Adrenal gland (tissue), 12 donors: ENCODE results near the gene ZW10. TPM values are rescaled to one million over a fixed set of nuclear protein-coding genes. Genes with fewer than 3 reads are reported as not detected.

ENCODE experiments used
- DNase-seq, 7 donors: peaks; one replicate each; pipeline ENCODE4 v3.0.0-alpha.2; 2019 to 2020
- H3K27ac ChIP-seq, 5 donors: fragments of 200-600 bp; sonication (generic) in 4 of 5; 1 replicate in 3 of 5; 2 replicates in 2 of 5; pipeline versions ENCODE4 v1.5.1 to v1.8.0; 2016 to 2020; ENCODE audit warnings: mild to moderate bottlenecking in 1 of 5
- H3K27me3 ChIP-seq: fragments of 200-600 bp; 2 replicates; pipeline ENCODE4 v1.8.0; 2021
- H3K36me3 ChIP-seq, 2 donors: fragments of 200-600 bp; replicated peaks in 1 of 2; 1 replicate in 1 of 2; 2 replicates in 1 of 2; pipeline versions ENCODE4 v1.5.1 to v1.8.0; 2018 to 2022
- H3K4me1 ChIP-seq, 2 donors: fragments of 200-600 bp; replicated peaks in 1 of 2; 1 replicate in 1 of 2; 2 replicates in 1 of 2; pipeline versions ENCODE4 v1.5.1 to v1.8.0; 2018 to 2021
- H3K4me3 ChIP-seq, 4 donors: fragments of 200-600 bp; sonication (generic) in 3 of 4; one replicate each; pipeline ENCODE4 v1.5.1; 2016 to 2018
- H3K9me3 ChIP-seq, 3 donors: fragments of 200-600 bp; sonication (generic) in 1 of 3; replicated peaks in 1 of 3; 1 replicate in 2 of 3; 2 replicates in 1 of 3; pipeline versions ENCODE4 v1.5.1 to v1.8.0; 2016 to 2021
- CTCF ChIP-seq, 6 experiments: fragments of 450-650 bp in 4 of 6; fragments of 200-600 bp in 2 of 6; sonication (generic) in 1 of 6; IDR thresholded peaks; 1 replicate in 5 of 6; 2 replicates in 1 of 6; pipeline versions ENCODE4 v1.5.1 to v1.8.0; 2016 to 2021; ENCODE audit warnings: antibody characterized with exemption in 6 of 6, mild to moderate bottlenecking in 2 of 6, moderate library complexity in 1 of 6
- POLR2A ChIP-seq, 2 donors: fragments of 450-650 bp; IDR thresholded peaks; one replicate each; pipeline ENCODE4 v1.6.1; 2017; ENCODE audit warnings: antibody characterized with exemption in 2 of 2, mild to moderate bottlenecking in 2 of 2, moderate library complexity in 1 of 2
- whole genome bisulfite sequencing, 4 donors: extraction: QIAGEN DNeasy Blood & Tissue Kit in 2 of 4; methylation state at CpG; one replicate each; pipeline versions ENCODE4 v1.1.5 to v1.1.7; 2013 to 2017; 5-methylcytosine and 5-hydroxymethylcytosine counted together
- intact Hi-C, 2 donors: fragments of 100-400 bp; cut with DNase I; formaldehyde crosslinking; loops; one replicate each; pipeline versions ENCODE4 v1.14.1 to v1.15.0; 2022 to 2023
- polyA plus RNA-seq, 3 donors: library from polyadenylated mRNA; stranded (reverse); fragments of 200-250 nt in 2 of 3; fragments of 350-450 nt in 1 of 3; fragmentation: Illumina TruSeq in 1 of 3; extraction: RNeasy Lipid Tissue Mini Kit (QIAGEN cat#74804) in 1 of 3; gene quantifications; one replicate each; pipeline ENCODE4 v1.2.3, GENCODE V29; 2013 to 2014
- total RNA-seq, 9 donors: library from RNA; depleted of rRNA in 4 of 9; stranded (reverse); fragments of >200 nt in 4 of 9; fragments of 120-200 nt in 1 of 9; fragmentation: NEBNext Ultra II Directional in 1 of 9; extraction: Animal tissue kit (Norgen Biotek cat#: 25700) in 1 of 9; gene quantifications; one replicate each; pipeline versions ENCODE4 v1.1.0 to v1.2.4, GENCODE V29; 2013 to 2023
- donor health status: healthy with polysubstance abuse.
- donor health status: Bipolar disorder and iron deficiency.
- donor health status: DM: yes; HTN: yes; CAD: no.
- donor health status: DM: no; HTN: no; CAD: no.
- donor health status: DM: no; HTN: no; CAD: no.
- donor health status: DM: yes; HTN: yes; CAD: no.

The ZW10 gene
- total and polyA plus RNA-seq, 12 donors: 3.2 to 24.3 (median 11.0) TPM

DNA sequence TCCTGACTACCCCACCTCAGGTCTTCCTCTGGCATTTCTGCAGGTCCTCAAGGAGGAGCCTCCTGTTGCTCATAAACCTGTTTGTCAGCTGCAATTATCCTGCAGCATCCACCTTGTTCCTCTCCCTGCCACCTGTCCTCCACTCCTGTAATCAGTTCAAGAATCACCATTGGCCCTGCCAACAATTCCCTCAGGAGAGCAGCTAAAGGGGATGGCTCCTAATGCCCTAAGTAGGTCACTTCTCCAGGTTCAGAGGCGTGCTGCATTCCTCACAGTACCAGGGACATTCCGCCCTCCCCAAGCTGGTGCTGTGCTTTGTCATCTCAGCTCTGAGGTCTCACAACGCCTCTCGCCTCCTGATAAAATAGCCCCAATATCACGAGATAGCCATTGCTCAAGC lies 8.2 kb upstream of the ZW10 start:
- TF ChIP-seq POLR2A (IDR thresholded peaks at IDR 0.05): no peak
- 65 to 81% (median 75%) methylated on average over 5 of the region's 5 CpGs for WGBS, 4 donors
- H3K4me3 ChIP-seq: no peak overlapping the region
- H3K9me3 ChIP-seq: no peaks in the 10 kb centered on the region
- DNase-seq: no peak
- no peaks in the 10 kb centered on the region for H3K36me3 ChIP-seq
- H3K27ac ChIP-seq: no peak overlapping the region
- H3K4me1 ChIP-seq: no peaks in the 10 kb centered on the region
- H3K27me3 ChIP-seq: no peaks in the 10 kb centered on the region
- intact Hi-C loops: no loop called here

GRCh38 chr11:113779496-113779895 lies 6.0 kb upstream of the ZW10 start, which contains the start of gene CLDN25:
CLDN25 (plus strand) TSS chr11:113779796; CDS start chr11:113779796, 0 bp downstream.
- WGBS, 4 donors: 73 to 80% (median 75%) methylated on average over 4 of the region's 4 CpGs
- TF ChIP-seq POLR2A (IDR thresholded peaks at IDR 0.05): no peak
- no peak for TF ChIP-seq CTCF (IDR thresholded peaks at IDR 0.05)
- intact Hi-C loops: no loop called here

DNA sequence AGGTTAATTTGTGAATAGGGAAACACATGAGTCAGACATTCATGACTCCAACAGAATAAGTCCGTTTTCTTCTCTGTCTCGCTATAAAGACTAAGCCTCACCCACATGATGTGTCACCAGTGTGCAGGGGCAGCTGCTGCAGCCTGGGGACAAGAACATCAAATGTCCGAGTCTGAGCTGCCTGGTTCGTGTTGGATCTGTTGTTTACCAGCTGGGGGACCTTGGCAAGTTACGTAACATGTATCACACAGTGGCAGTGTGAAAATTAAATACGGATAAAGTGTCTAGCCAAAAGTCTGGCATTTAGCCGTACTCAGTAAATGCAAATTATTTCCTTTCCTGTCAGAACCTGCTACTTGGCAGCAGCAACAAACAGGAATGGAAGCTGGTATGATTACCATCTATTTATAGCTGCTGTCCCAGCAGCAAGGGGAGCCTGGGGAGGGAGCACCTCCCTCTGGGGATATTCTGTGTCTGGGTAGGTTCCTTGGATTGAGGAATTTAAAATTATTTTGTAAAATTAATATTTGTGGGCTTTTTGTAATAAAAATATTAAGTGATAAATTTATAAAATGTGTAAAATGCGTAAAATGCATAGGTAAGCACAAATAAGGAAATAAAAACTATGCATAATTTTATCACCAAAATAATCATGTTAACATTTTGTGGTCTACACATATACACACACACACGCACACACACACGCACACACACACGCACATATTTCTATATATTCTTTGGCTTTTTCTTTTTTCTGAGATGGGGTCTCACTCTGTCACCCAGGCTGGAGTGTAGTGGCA lies 4.8 kb upstream of the ZW10 start:
- Histone ChIP-seq H3K4me3 (no peak overlapping the region), H3K36me3 (no peaks in the 10 kb centered on the region), H3K27me3 (no peaks in the 10 kb centered on the region), H3K27ac (peak overlapping the region in 3 of 5 donors; percentile 13 to 75 (median 54)), H3K9me3 (no peaks in the 10 kb centered on the region), H3K4me1 (peaks cover 0 to 5% of the 10 kb centered on the region in 2 donors)
- 36 to 41% (median 39%) methylated on average over 11 of the region's 11 CpGs for whole genome bisulfite sequencing, 4 donors
- TF ChIP-seq CTCF (IDR thresholded peaks at IDR 0.05) (no peak), POLR2A (IDR thresholded peaks at IDR 0.05) (peak in 1 of 2 donors; percentile 59)
- DNase-seq: peak; percentile 34 to 85 (median 69)
- intact Hi-C loops: no loop called here

More at GRCh38 chr11:113779496-113779895, 6.0 kb upstream of the ZW10 start, which contains the start of gene CLDN25:
- Histone ChIP-seq H3K4me1 (no peaks in the 10 kb centered on the region), H3K9me3 (no peaks in the 10 kb centered on the region), H3K27me3 (no peaks in the 10 kb centered on the region), H3K27ac (no peak within 1 kb of the TSS), H3K4me3 (no peak within 1 kb of the TSS), H3K36me3 (no peaks in the 10 kb centered on the region)
- DNase-seq: no peak

DNA sequence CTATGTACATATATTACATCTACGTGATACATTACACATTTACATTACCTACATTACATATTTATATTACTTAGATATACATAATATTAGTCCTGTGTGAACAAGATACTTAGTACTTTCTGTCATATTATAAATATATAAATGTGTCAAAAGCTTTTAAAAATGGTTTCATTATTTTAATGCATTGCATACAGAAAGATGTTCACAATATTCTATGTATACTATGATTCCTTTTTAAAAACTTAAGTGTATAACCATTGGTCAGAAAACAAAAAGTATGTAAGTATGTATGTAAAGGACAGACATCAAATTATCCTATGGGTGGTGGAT lies 647 bp upstream of the ZW10 start:
- intact Hi-C loops: no loop called here
- Histone ChIP-seq H3K4me3 (peak overlapping the region in 1 of 4 donors; percentile 85), H3K9me3 (no peaks in the 10 kb centered on the region), H3K4me1 (peaks cover 5 to 20% of the 10 kb centered on the region in 2 donors), H3K27me3 (no peaks in the 10 kb centered on the region), H3K27ac (peak overlapping the region in 3 of 5 donors; percentile 67 to 84 (median 83)), H3K36me3 (peaks cover 0 to 4% of the 10 kb centered on the region in 2 donors)
- no peak for DNase-seq
- 0 to 2% (median 0%) methylated on average over 1 of the region's 1 CpG for WGBS, 4 donors
- TF ChIP-seq CTCF (IDR thresholded peaks at IDR 0.05) (peak in 1 of 6 experiments; percentile 4), POLR2A (IDR thresholded peaks at IDR 0.05) (no peak)
